ENCODE results near the gene HDHD3. TPM values are rescaled to one million over a fixed set of nuclear protein-coding genes. Genes with fewer than 3 reads are reported as not detected.

HDHD3 gene
- total RNA-seq, 1 experiment from 2014 or later: 3.8 TPM

GRCh38 chr9:113341712-113342410, 34.9 kb downstream of the HDHD3 start:
- Histone ChIP-seq H3K27me3 (no peaks in the 10 kb centered on the region), H3K27ac (no peak overlapping the region), H3K4me3 (no peak overlapping the region), H3K4me1 (peaks cover 10% of the 10 kb centered on the region), H3K36me3 (no peaks in the 10 kb centered on the region), H3K9me3 (replicated peaks) (no peaks in the 10 kb centered on the region)
- peak; percentile 45 to 68 for DNase-seq

GRCh38 chr9:113340011-113340699, 36.6 kb downstream of the HDHD3 start, which contains the start of gene WDR31:
Gene WDR31 (minus strand): TSS chr9:113340275. CDS start chr9:113332022, 8,253 bp downstream.
- no peaks in the 10 kb centered on the region for H3K9me3 ChIP-seq (replicated peaks)
- H3K36me3 ChIP-seq: no peaks in the 10 kb centered on the region
- peak; percentile 90 to 93 for DNase-seq
- H3K27me3 ChIP-seq: no peaks in the 10 kb centered on the region
- peaks cover 3% of the 10 kb centered on the region; the same call in 1 of the 2 replicates for H3K4me1 ChIP-seq
- H3K27ac ChIP-seq: peak within 1 kb of the TSS; percentile 33; the same call in 1 of the 2 replicates
- H3K4me3 ChIP-seq: peak within 1 kb of the TSS; percentile 71

GRCh38 chr9:113337714-113338113, 39.1 kb downstream of the HDHD3 start:
- Histone ChIP-seq H3K27ac (no peak overlapping the region), H3K9me3 (replicated peaks) (no peaks in the 10 kb centered on the region), H3K4me3 (no peak overlapping the region), H3K27me3 (no peaks in the 10 kb centered on the region), H3K36me3 (no peaks in the 10 kb centered on the region), H3K4me1 (no peaks in the 10 kb centered on the region; the same call in 1 of the 2 replicates)
- DNase-seq: no peak

- no peak for DNase-seq
- no peaks in the 10 kb centered on the region for H3K9me3 ChIP-seq (replicated peaks)
Observed at GRCh38 chr9:113331780-113332179, 45.0 kb downstream of the HDHD3 start.

GRCh38 chr9:113328045-113328782, 48.6 kb downstream of the HDHD3 start:
- no peaks in the 10 kb centered on the region for H3K36me3 ChIP-seq
- H3K4me3 ChIP-seq: no peak overlapping the region
- H3K4me1 ChIP-seq: no peaks in the 10 kb centered on the region
- no peaks in the 10 kb centered on the region for H3K9me3 ChIP-seq (replicated peaks)
- H3K27me3 ChIP-seq: no peaks in the 10 kb centered on the region
- DNase-seq: no peak
- no peak overlapping the region for H3K27ac ChIP-seq

More at GRCh38 chr9:113331780-113332179, 45.0 kb downstream of the HDHD3 start:
- Histone ChIP-seq H3K4me3 (no peak overlapping the region), H3K4me1 (no peaks in the 10 kb centered on the region; the same call in 1 of the 2 replicates), H3K27ac (no peak overlapping the region), H3K27me3 (no peaks in the 10 kb centered on the region), H3K36me3 (no peaks in the 10 kb centered on the region)

- no peaks in the 10 kb centered on the region for H3K9me3 ChIP-seq (replicated peaks)
- no peak overlapping the region for H3K27ac ChIP-seq
- H3K27me3 ChIP-seq: no peaks in the 10 kb centered on the region
- DNase-seq: no peak
- no peak overlapping the region for H3K4me3 ChIP-seq
- no peaks in the 10 kb centered on the region for H3K36me3 ChIP-seq
- H3K4me1 ChIP-seq: no peaks in the 10 kb centered on the region
Observed at GRCh38 chr9:113326230-113326629, 50.6 kb downstream of the HDHD3 start.

Other genes starting within 250 kb of the HDHD3 start
- 21.6 and 23.0 TPM in 2 replicates for gene SLC31A2, start 226.0 kb downstream of the HDHD3 start, total RNA-seq (2014; rRNA removed; shearing (Covaris generic))
- 22.2 and 26.3 TPM in 2 replicates for gene FKBP15, start 155.7 kb downstream of the HDHD3 start, total RNA-seq (2014; rRNA removed; shearing (Covaris generic))
- 28.3 and 28.5 TPM in 2 replicates for gene SLC31A1, start 155.4 kb downstream of the HDHD3 start, total RNA-seq (2014; rRNA removed; shearing (Covaris generic))
- gene CDC26, start 101.4 kb downstream of the HDHD3 start, total RNA-seq (2014; rRNA removed; shearing (Covaris generic)): 76.2 and 82.6 TPM in 2 replicates
- 74.3 and 74.4 TPM in 2 replicates for gene PRPF4, start 101.3 kb downstream of the HDHD3 start, total RNA-seq (2014; rRNA removed; shearing (Covaris generic))
- gene RNF183, start 73.6 kb downstream of the HDHD3 start, total RNA-seq (2014; rRNA removed; shearing (Covaris generic)): 0.05 TPM in 1 of 2 replicates, not detected in the other
- 0.77 and 0.79 TPM in 2 replicates for gene WDR31, start 36.7 kb downstream of the HDHD3 start, total RNA-seq (2014; rRNA removed; shearing (Covaris generic))
- gene BSPRY, start 27.4 kb downstream of the HDHD3 start, total RNA-seq (2014; rRNA removed; shearing (Covaris generic)): 0.10 and 0.15 TPM in 2 replicates
- gene ALAD, start 24.3 kb upstream of the HDHD3 start, total RNA-seq (2014; rRNA removed; shearing (Covaris generic)): 9.0 and 13.3 TPM in 2 replicates
- 152 and 157 TPM in 2 replicates for gene POLE3, start 33.7 kb upstream of the HDHD3 start, total RNA-seq (2014; rRNA removed; shearing (Covaris generic))
- 0.69 and 0.96 TPM in 2 replicates for gene C9orf43, start 33.8 kb upstream of the HDHD3 start, total RNA-seq (2014; rRNA removed; shearing (Covaris generic))
- gene RGS3, start 86.7 kb upstream of the HDHD3 start, total RNA-seq (2014; rRNA removed; shearing (Covaris generic)): 35.8 and 36.7 TPM in 2 replicates

Measured in SJCRH30 (cell line).